NCI-H1092 (cell line): ENCODE results near the gene FIG4.
"Not testable (repeated sequence)": the region's sequence is repeated elsewhere in the genome, so short reads cannot be mapped to it uniquely, and the experiment has no call there.

ENCODE experiments used
- DNase-seq: peaks from one replicate; lab custom pipeline; 2025; lab: John Stamatoyannopoulos, UW

Gene FIG4

DNA sequence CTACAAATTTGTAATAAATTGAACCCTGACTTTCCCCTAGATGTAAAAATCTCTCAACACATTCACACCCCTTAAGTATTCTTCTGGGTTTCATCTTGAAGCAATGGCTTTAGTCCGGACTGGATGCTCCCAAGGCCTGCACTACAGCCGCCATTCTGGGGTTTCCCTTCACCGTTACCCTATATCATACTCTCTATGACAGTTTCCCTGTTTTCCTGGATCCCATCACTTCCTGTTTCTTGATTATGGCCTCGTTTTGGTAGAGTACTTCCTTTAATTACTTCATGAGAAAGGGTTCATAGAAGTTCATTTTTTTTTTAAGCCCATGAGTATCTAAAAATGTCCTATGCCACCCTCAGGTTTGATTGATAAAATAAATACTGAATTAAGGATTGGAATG is 11.7 kb downstream of the FIG4 start:
- no peak for DNase-seq

DNA sequence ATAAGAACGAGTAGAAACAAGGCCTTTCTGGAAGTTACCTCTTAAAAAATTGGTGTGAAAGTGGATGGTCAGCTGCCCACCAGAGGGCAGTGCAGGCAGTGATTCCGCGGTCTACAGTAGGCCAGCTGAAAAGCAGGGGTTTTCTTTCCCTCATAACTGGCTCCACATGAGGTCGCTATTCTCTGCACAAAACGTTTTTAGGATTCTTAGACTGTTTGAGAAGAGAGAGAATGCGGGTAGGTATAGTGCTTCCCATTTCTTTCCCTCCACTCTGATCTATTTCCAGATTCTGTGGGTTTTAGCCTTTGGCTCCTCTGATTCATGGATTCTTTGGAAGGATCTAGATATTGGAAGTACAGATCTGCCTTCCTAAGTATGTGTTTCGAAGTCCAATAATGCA is 14.2 kb downstream of the FIG4 start:
- peak; percentile 81 for DNase-seq

DNA sequence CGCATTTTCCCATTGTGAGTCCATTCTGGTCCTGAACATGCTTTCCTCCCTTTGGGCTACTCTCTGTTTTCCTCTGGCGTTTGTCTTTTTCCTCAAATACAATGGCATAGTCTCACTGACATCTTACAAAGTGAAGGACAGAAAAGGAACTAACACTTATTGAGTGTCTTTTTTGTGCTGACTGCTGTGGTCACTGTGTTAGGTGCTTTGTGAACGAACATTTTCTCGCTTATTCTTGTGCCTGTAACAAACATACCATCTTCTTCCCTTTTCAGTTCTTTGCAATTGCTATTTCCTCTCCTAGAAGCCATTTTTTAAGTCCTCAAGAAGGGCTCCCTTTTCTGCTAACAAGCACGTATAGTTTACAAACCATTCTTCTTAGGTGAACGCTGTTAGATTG is 15.4 kb downstream of the FIG4 start:
- DNase-seq: no peak

DNA sequence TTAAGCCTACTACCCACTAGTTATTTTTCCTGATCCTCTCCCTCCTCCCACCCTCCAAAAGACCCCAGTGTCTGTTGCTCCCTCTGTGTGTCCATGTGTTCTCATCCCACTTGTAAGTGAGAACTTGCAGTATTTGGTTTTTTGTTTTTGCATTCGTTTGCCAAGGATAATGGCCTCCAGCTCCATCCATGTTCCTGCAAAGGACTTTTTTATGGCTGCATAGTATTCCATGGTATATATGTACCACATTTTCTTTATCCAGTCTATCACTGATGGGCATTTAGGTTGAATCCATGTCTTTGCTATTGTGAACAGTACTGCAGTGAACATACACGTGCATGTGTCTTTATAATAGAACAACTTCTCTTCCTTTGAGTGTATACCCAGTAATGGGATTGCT is 17.0 kb downstream of the FIG4 start:
- DNase-seq: not testable (repeated sequence)

DNA sequence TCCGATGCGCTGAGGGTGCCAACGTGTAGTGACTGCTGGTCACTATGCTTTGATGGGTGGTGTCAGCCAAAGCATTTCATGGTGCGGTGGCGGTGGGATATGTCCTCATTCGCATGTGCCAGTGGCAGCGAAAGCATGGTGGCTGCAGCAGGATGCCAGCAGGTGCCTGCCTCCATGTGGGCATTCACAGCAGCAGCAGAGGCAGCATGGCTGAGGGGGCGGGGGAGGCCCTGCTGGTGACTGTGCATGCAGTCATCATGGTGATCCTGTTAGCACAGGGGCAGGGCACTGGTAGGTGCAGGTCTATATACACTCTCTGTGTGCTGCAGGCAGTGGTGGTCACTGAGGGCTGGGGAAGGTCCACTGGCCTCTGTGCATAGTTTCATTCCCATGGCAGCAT is 22.0 kb downstream of the FIG4 start:
- no peak for DNase-seq

DNA sequence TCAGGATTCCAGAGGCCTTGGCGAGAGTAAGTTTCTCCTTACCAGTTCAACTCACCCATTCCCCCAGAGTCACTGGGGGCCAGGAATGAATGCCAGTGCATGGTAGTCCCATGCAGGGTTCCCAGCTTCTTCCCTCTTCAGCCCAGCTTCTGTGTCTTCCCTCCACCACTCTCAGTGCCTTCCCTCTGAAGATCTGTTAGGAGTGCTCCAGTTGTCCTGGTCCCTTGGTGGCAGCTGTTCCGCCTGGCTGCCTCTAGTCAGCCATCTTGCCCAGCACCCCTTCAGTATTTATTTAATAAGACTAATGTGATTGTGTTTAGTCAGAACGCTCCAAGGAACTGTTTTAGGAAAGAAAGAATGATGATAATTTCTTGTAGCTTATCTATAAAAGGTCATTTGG is 23.1 kb downstream of the FIG4 start:
- DNase-seq: no peak

DNA sequence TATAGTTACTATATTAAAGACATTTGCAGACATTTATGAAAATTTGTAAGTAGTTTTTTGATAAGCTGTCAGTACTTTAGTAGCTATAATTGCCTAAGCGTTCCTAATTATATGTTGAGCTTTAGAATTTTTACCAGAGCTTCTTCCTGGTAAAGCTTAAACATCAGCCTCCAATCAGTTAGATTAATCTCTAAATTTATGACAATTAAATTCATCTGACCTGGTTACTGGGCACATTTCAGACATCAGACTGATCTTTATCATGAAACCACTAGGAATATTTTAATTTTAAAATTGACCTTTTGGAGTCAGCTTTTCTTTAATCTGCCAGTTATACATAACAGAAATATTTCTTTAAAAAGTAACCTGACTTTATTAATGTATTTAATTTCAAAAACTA is 23.5 kb downstream of the FIG4 start:
- no peak for DNase-seq

DNA sequence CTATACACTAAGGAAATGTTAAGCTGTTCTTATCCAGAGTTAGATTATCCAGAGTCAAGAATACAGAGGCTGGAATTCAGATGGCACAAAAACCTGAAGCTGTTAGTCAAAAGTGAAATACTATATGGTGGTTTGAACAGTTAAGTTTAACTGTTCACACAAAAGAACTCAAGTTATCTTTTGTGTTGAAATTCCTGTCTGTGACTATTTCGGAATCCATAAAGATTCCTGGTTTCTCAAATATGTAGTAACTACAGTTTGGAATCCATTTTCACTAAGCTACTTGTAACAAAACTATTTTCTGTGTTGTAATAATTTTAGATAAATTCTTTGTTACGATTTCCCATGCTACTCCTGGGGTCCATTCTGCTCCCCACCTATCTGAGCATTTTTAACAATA is 24.5 kb downstream of the FIG4 start:
- no peak for DNase-seq

DNA sequence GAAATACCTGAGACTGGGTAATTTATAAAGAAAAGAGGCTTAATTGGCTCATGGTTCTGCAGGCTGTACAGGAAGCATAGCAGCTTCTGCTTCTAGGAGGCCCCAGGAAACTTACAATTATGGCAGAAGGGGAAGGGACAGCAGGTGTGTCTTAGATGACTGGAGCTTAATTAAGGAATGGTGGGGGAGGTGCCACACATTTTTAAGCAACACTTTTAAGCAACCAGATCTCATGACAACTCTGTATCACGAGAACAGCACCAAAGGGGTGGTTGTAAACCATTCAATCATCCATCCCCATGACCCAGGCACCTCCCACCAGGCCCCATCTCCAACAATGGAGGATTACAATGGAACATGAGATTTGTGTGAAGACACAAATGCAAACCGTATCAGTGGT is 26.9 kb downstream of the FIG4 start:
- no peak for DNase-seq

DNA sequence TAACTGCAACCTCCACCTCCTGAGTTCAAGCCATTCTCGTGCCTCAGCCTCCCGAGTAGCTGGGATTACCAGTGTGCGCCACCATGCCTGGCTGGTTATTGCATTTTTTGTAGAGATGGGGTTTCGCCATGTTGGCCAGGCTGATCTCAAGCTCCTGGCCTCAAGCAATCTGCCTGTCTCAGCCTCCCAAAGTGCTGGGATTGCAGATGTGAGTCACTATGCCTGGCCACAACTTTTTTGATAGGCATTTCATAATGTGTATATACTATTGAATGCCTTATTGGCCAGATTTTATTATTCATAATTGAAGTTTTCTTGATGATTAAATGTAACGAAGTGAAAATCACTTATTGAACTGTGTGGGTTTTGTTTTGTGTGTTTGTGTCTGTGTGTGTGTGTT is 27.9 kb downstream of the FIG4 start:
- no peak for DNase-seq

DNA sequence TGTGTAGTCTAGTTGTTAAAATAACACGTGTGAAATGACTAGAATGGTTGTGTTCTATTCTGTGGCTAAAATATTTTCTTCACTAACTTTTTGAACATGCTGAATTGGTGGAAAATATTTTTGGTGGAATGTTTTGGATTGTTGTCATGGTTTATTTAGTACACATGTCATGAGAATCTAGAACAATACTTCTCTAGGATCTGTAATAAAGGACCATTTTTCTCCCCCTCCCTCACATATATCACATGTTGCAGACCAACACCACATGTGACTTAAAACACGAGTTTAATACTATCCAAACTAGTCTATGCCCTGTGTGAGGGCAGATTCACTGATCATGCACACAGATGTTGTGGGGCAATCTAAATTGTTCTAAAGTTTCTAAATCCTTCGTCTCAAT is 29.2 kb downstream of the FIG4 start:
- DNase-seq: no peak

DNA sequence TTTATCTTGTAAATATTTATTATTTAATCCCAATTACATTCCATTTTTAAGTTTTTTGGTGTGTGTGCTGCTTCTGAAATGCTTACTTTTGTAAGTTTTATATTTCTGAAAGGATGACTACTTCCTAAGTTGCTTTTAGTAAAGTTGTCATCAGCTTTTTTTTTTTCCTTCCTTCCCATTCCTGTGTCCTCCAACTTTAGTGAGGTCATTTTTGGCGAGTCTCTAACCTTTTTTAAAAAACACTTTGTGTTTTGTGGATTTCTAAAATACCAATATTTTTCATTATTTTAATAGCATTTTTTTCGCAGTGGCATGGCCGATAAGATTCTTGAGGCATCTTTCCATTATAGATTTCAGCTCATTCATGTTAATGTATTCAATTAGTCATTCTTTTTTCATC is 30.9 kb downstream of the FIG4 start:
- DNase-seq: no peak

DNA sequence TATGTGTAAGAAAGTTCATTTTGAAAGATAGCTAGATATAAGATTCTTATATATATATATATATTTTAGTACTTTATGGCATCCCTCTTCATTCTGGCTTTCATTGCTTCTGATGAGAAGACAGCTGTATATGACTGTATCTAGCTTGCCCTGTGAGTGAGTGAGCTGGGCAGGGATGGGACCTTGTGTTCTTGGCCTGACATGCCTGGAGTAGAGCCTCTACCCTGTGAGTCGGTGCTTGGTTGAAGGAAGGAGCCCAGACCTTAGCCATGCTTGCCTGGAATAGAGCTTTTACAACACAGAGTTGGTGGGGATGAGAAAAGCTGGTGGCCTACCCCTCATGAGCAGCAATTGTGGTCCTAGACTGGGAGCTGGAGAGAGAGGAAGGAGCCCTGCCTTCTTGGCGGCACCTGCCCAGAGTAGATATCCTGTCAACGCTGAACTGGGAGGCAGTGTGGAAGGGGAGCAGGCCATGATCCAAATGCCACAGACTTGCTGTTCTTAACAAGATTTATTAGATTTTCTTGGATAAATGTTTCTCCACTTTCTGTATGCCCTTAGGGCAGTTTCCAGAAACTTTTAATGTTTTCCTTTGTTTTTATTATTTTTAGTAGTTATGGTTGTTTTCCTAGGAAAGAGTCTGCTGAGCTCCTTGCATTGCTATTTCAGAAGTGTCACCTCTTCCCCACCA is 31.6 kb downstream of the FIG4 start:
- DNase-seq: no peak

DNA sequence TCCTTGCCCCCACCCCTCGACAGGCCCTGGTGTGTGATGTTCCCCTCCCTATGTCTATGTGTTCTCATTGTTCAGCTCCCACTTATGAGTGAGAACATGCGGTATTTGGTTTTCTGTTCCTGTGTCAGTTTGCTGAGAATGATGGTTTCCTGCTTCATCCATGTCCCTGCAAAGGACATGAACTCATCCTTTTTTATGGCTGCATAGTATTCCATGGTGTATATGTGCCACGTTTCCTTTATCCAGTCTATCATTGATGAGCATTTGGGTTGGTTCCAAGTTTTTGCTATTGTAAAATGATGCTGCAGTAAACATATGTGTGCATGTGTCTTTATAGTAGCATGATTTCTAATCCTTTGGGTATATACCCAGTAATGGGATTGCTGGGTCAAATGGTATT is 34.2 kb downstream of the FIG4 start:
- DNase-seq: not testable (repeated sequence)

DNA sequence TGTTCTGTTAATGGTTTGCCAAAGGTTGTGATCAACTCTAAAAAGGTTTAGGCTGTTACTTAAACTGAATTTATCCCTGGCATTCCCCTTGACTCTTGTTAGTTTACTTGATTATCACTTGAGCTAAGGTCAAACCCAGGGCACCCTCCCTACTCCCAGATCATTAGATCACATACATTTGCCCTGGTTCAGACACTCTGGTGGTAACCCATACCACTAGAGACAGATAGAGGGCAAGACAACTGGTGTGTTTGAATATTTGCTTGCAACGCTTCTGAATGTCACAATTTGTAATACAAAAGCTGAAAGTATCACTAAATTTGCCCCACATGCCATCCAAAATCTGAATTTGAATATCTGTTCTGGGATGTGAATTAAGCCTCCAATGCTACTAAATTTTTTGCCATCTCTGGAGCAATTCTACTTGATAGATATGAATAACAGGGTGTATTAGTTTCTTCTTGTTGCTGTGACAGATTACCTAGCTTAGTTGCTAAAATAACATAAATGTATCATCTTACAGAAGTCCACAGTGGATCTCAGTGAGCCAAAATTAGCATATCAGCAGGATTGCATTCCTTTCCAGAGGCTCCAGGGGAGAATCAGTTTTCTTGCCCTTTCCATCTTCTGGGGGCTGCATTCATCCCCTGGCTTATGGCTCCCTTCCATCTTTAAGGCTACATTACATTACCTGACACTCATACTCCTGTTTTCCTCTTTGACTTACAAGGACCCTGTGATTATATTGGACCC is 45.4 kb downstream of the FIG4 start:
- DNase-seq: no peak

DNA sequence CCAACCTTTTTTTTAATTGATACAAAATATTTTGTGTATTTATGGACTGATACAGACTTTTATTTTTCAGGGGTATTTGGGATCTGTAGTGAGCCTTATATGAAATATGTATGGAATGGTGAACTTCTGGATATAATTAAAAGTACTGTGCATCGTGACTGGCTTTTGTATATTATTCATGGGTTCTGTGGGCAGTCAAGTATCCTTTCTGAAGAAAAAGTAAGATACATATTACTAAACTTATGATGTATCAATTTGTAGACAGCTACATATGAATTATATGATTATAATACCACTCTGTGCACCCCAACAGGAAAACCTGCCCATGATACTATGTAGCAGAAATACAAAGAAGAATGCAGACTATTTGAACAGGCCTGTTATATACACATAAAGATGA is 47.2 kb downstream of the FIG4 start:
- no peak for DNase-seq

DNA sequence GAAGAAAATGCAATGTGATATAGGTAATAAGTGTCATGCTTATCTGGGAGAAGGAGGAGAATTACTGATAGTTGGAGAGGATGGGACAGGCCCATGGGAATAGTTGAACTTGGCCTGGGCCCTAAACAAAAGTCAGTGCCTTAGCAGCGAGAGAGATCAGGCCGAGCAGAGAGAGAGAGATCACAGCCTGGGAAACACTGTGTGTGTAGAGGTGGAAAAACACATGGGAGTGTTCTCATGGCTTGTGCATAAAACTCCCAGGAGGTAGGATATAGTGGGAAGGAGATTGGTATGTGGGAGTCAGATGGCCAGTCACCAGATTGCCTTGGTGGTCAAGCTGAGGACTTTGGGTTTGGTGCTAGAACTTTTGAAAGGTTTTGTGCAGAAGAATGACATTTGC is 47.6 kb downstream of the FIG4 start:
- no peak for DNase-seq

DNA sequence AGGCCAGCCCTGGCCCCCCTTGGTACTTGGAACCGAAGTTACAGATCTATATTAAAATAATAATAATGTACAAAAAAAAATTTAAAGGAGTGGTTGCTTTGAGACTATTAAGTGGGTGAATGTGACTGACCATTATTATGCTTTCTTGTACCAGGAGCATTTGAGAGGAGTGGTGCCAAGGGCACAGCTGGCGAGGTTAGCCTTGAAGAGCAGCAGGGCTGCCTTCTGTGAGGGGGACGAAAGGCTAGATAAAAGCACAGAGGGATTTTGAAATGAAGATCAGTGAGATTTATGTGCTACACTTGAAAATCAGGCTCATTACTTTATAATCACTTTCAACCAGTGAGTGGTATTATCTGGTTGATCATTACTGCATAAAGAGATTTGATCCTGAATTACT is 48.6 kb downstream of the FIG4 start:
- DNase-seq: peak; percentile 8

DNA sequence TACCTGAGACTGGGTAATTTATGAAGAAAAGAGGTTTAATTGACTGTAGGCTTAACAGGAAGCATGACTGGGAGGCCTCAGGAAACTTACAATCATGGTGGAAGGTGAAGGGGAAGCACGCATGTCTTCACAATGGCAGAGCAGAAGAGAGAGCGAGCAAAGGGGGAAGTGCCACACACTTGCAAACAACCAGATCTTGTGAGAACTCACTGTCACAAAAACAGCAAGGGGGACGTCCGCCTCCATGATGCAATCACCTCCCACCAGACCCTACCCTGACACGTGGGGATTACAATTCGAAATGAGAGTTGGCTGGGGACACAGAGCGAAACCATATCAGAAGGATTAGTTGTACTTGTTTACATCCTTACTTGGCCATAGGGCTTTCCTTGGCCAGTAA is 49.7 kb downstream of the FIG4 start:
- DNase-seq: no peak

DNA sequence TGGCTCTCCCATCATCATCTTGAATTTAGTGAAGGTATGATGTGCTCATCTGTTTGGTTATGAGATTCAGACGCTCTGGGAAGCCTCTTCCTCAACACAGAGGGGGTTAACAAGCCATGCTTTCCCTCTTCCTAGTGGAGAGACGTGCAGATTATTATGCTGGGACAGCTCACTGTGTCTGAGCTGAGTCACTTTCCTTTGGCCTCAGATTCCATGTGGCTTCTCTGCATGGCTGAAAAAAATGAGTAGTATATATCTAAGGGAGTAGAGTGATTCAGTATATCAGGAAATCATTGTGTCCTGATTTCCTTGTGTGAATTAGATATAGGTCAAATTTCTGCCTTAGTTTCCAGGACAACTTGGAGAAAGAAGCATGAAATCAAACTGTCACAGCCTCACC is 52.6 kb downstream of the FIG4 start:
- DNase-seq: no peak

DNA sequence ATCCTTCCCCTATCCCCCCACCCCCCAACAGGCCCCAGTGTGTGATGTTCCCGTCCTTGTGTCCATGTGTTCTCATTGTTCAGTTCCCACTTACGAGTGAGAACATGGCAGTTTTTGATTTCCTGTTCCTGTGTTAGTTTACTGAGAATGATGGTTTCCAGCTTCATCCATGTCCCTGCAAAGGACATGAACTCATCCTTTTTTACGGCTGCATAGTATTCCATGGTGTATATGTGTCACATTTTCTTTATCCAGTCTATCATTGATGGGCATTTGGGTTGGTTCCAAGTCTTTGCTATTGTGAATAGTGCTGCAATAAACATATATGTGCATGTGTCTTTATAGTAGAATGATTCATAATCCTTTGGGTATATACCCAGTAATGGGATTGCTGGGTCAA is 53.7 kb downstream of the FIG4 start:
- not testable (repeated sequence) for DNase-seq

DNA sequence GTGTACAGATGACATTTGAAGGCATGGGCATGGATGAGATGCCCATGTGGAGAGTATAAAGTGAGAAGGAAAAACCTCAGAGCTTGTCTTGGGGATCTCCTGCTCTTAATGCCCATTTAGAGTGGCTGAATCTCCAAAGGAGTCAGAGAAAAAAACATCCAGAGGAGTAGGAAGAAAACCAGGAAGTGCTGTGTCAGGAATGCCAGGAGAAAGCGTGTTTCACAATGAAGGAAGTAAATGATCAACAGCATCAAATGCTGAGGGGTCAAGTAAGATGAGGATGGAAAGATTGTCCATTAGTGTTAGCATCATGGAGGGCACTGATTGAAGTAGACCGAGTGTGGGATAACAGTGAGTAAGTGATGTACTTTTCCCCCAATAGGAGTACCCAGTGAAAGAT is 56.1 kb downstream of the FIG4 start:
- DNase-seq: no peak

DNA sequence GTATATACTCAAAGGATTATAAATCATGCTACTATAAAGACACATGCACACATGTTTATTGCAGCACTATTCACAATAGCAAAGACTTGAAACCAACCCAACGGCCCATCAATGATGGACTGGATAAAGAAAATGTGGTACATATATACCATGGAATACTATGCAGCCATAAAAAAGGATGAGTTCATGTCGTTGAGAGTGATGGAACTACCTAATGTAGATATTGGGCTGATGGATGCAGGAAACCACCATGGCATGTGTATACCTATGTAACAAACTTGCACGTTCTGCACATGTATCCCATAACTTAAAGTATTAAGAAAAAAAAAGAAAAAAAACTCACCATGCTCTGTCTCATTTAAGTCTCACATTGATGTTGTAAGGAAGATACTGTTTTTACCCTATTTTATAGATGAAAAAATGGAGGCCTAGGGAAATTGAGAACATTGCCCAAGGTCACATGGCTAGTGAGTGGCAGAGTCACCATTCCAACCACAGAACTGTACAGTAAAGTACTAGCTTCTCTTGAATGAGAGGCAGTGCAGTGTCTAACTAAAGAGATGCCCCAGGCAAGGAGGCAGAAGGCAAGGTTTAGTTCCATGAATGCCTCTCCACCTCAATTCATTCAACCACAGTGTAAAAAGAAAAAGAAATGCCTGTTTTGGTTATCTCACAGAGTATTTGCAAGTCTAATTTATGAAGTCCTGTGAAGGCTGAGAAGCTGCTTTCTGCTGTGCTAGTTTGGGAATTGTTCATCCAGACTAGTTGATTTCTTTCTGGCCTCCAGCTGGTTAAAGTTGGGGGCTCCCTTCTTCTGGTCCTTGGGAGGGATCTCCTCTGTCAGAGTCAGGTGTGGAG is 68.2 kb downstream of the FIG4 start:
- no peak for DNase-seq
